KMS-11 (cell line): ENCODE results near the gene PACS1.
A peak's percentile ranks its signal among the peaks of the same experiment; 100 is the strongest.
"Not testable (repeated sequence)": the region's sequence is repeated elsewhere in the genome, so short reads cannot be mapped to it uniquely, and the experiment has no call there.

Experiments
- H2AFZ ChIP-seq: fragments of 200-600 bp; sonication (generic); 2 replicates; pipeline ENCODE4 v1.6.1; 2016; ENCODE audit warnings: antibody characterized with exemption, mixed run types, low read depth
- H3K27ac ChIP-seq: fragments of 200-600 bp; sonication (generic); 2 replicates; pipeline ENCODE4 v1.6.1; 2016; ENCODE audit warnings: mild to moderate bottlenecking, mixed run types
- H3K27me3 ChIP-seq: fragments of 200-600 bp; sonication (generic); 2 replicates; pipeline ENCODE4 v1.6.1; 2017; ENCODE audit warnings: mild to moderate bottlenecking, low read depth, mixed run types, moderate library complexity; ENCODE audit not compliant: insufficient read depth
- H3K36me3 ChIP-seq: fragments of 200-600 bp; sonication (generic); 2 replicates; pipeline ENCODE4 v1.6.1; 2017; ENCODE audit warnings: mild to moderate bottlenecking, mixed run types; ENCODE audit not compliant: insufficient read depth
- H3K4me1 ChIP-seq: fragments of 200-600 bp; sonication (generic); 2 replicates; pipeline ENCODE4 v1.6.1; 2016; ENCODE audit warnings: mild to moderate bottlenecking, low read depth, mixed run types; ENCODE audit not compliant: poor library complexity, severe bottlenecking
- H3K4me2 ChIP-seq: fragments of 200-600 bp; sonication (generic); 2 replicates; pipeline ENCODE4 v1.7.0; 2016; ENCODE audit warnings: mild to moderate bottlenecking, mixed run types
- H3K4me3 ChIP-seq: fragments of 200-600 bp; sonication (generic); IDR thresholded peaks from 2 replicates; pipeline ENCODE4 v1.6.1; 2017; ENCODE audit warnings: low read depth, low read length, mixed read lengths; ENCODE audit not compliant: insufficient read depth
- H3K79me2 ChIP-seq: fragments of 200-600 bp; sonication (generic); 2 replicates; pipeline ENCODE4 v1.6.1; 2016; ENCODE audit warnings: low read depth, mixed run types; ENCODE audit not compliant: insufficient read depth
- H3K9ac ChIP-seq: fragments of 200-600 bp; sonication (generic); 2 replicates; pipeline ENCODE4 v1.6.1; 2016; ENCODE audit warnings: mild to moderate bottlenecking, mixed run types
- H4K20me1 ChIP-seq: fragments of 200-600 bp; sonication (generic); 2 replicates; pipeline ENCODE4 v1.6.1; 2016; ENCODE audit warnings: mild to moderate bottlenecking, mixed run types; ENCODE audit not compliant: insufficient read depth
- TF ChIP-seq, protein P1 (sequence below): fragments of 200-600 bp; sonication (generic); conservative IDR thresholded peaks from 2 replicates; pipeline ENCODE4 v1.6.1; 2017; ENCODE audit warnings: low read depth, mild to moderate bottlenecking, antibody characterized with exemption, low read length, moderate library complexity, mixed read lengths

Gene PACS1

GRCh38 chr11:66069715-66070603 lies at the start of gene PACS1:
PACS1 (plus strand) TSS chr11:66070272; CDS start chr11:66070487, 215 bp downstream.
- Histone ChIP-seq H3K4me3 (no peak within 1 kb of the TSS), H2AFZ (peak within 1 kb of the TSS; percentile 31), H3K27ac (peak within 1 kb of the TSS; percentile 90)

GRCh38 chr11:66020618-66021357 lies 49.3 kb upstream of the PACS1 start:
- no peak overlapping the region for H3K4me2 ChIP-seq
- no peak overlapping the region for H2AFZ ChIP-seq
- no peak overlapping the region for H3K27ac ChIP-seq
- TF ChIP-seq, protein P1, sequence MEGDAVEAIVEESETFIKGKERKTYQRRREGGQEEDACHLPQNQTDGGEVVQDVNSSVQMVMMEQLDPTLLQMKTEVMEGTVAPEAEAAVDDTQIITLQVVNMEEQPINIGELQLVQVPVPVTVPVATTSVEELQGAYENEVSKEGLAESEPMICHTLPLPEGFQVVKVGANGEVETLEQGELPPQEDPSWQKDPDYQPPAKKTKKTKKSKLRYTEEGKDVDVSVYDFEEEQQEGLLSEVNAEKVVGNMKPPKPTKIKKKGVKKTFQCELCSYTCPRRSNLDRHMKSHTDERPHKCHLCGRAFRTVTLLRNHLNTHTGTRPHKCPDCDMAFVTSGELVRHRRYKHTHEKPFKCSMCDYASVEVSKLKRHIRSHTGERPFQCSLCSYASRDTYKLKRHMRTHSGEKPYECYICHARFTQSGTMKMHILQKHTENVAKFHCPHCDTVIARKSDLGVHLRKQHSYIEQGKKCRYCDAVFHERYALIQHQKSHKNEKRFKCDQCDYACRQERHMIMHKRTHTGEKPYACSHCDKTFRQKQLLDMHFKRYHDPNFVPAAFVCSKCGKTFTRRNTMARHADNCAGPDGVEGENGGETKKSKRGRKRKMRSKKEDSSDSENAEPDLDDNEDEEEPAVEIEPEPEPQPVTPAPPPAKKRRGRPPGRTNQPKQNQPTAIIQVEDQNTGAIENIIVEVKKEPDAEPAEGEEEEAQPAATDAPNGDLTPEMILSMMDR, result no peak
- H4K20me1 ChIP-seq, result no peaks in the 10 kb centered on the region
- H3K4me1 ChIP-seq, result peaks cover 20% of the 10 kb centered on the region
- H3K9ac ChIP-seq, result no peak overlapping the region
- H3K27me3 ChIP-seq, result no peaks in the 10 kb centered on the region; the same call in 1 of the 2 replicates
- no peak overlapping the region for H3K4me3 ChIP-seq
- H3K36me3 ChIP-seq, result no peaks in the 10 kb centered on the region
- no peaks in the 10 kb centered on the region for H3K79me2 ChIP-seq

More at GRCh38 chr11:66069715-66070603, at the start of gene PACS1:
- peak within 1 kb of the TSS; percentile 61 for H3K9ac ChIP-seq
- peaks cover 64% of the 10 kb centered on the region for H3K4me1 ChIP-seq
- H3K79me2 ChIP-seq, result peaks cover 55% of the 10 kb centered on the region
- peaks cover 24% of the 10 kb centered on the region for H4K20me1 ChIP-seq
- H3K4me2 ChIP-seq, result peak within 1 kb of the TSS; percentile 99
- 0 out of 2 replicates have a peak, but pooled peaks cover 5% of the 10 kb centered on the region for H3K27me3 ChIP-seq
- TF ChIP-seq, protein P1, result peak; percentile 4; the same call in 1 of the 2 replicates
- peaks cover 11% of the 10 kb centered on the region; the same call in 1 of the 2 replicates for H3K36me3 ChIP-seq

GRCh38 chr11:66022401-66023185 lies 47.5 kb upstream of the PACS1 start:
- Histone ChIP-seq H3K4me2 (peak overlapping the region; percentile 37), H3K4me1 (peaks cover 35% of the 10 kb centered on the region), H3K27me3 (no peaks in the 10 kb centered on the region; the same call in 1 of the 2 replicates), H3K27ac (no peak overlapping the region), H3K79me2 (no peaks in the 10 kb centered on the region), H3K9ac (no peak overlapping the region), H3K36me3 (no peaks in the 10 kb centered on the region), H4K20me1 (no peaks in the 10 kb centered on the region), H3K4me3 (no peak overlapping the region), H2AFZ (peak overlapping the region; percentile 62)
- TF ChIP-seq, protein P1, result peak; percentile 94

DNA sequence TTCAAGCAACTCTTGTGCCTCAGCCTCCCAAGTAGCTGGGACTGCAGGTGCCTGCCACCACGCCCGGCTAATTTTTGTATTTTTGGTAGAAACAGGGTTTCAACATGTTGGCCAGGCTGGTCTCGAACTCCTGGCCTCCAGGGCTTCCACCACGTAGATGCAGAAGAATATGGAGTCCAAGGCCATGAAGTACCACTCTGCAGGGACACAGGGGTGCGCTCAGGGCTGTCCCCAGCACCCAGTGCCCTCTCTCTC lies 47.0 kb upstream of the PACS1 start:
- not testable (repeated sequence) for H4K20me1 ChIP-seq, H3K9ac ChIP-seq, H3K79me2 ChIP-seq, H3K4me2 ChIP-seq, H3K27ac ChIP-seq, H3K4me3 ChIP-seq, H3K27me3 ChIP-seq, H3K36me3 ChIP-seq
- Histone ChIP-seq H3K4me1 (peaks cover 40% of the 10 kb centered on the region), H2AFZ (0 out of 2 replicates have a peak overlapping the region, but pooled peaks have one; percentile 62)
